ENCODE data around the gene SPACA7. TPM values are rescaled to one million over a fixed set of nuclear protein-coding genes. Genes with fewer than 3 reads are reported as not detected.

SPACA7 gene
- total and polyA plus RNA-seq, 7 donors, result not detected

GRCh38 chr13:112455476-112456059, 79.4 kb downstream of the SPACA7 start:
- no peak overlapping the region for H3K4me3 ChIP-seq
- intact Hi-C loops (cut with DNase I), result no loop called here
- DNase-seq (no peak), ATAC-seq (no peak)
- H3K27ac ChIP-seq, result no peak overlapping the region
- H3K36me3 ChIP-seq (ENCODE audit: insufficient read depth in 1 of 2, low read depth in 1 of 2), result no peaks in the 10 kb centered on the region
- peaks cover 6% of the 10 kb centered on the region for H3K9me3 ChIP-seq
- no peaks in the 10 kb centered on the region for H3K27me3 ChIP-seq (ENCODE audit: insufficient read depth in 3 of 3, low read length in 2 of 3)
- TF ChIP-seq CTCF (IDR thresholded peaks at IDR 0.05), result no peak
- WGBS, 3 donors, result 65 to 75% (median 65%) methylated on average over 17 of the region's 17 CpGs
- H3K4me1 ChIP-seq, result no peaks in the 10 kb centered on the region

GRCh38 chr13:112456138-112457056, 80.2 kb downstream of the SPACA7 start:
- H3K4me1 ChIP-seq, result no peaks in the 10 kb centered on the region

GRCh38 chr13:112457081-112457480, 80.9 kb downstream of the SPACA7 start:
- intact Hi-C loops (cut with DNase I), result no loop called here
- WGBS, 3 donors, result 89 to 91% (median 91%) methylated on average over 9 of the region's 9 CpGs

More at GRCh38 chr13:112456138-112457056, 80.2 kb downstream of the SPACA7 start:
- WGBS, 3 donors, result 77 to 83% (median 81%) methylated on average over 22 of the region's 22 CpGs
- ATAC-seq, result no peak
- no peaks in the 10 kb centered on the region for H3K27me3 ChIP-seq (ENCODE audit: insufficient read depth in 3 of 3, low read length in 2 of 3)
- peaks cover 6% of the 10 kb centered on the region for H3K9me3 ChIP-seq
- intact Hi-C loops (cut with DNase I), result no loop called here
- no peaks in the 10 kb centered on the region for H3K36me3 ChIP-seq (ENCODE audit: insufficient read depth in 1 of 2, low read depth in 1 of 2)
- no peak for TF ChIP-seq CTCF (IDR thresholded peaks at IDR 0.05)
- H3K4me3 ChIP-seq, result no peak overlapping the region
- no peak for DNase-seq
- no peak overlapping the region for H3K27ac ChIP-seq

GRCh38 chr13:112457485-112457884, 81.3 kb downstream of the SPACA7 start:
- no peak for TF ChIP-seq CTCF (IDR thresholded peaks at IDR 0.05)
- H3K27me3 ChIP-seq (ENCODE audit: insufficient read depth in 3 of 3, low read length in 2 of 3), result no peaks in the 10 kb centered on the region
- H3K4me3 ChIP-seq, result no peak overlapping the region
- intact Hi-C loops (cut with DNase I), result no loop called here
- no peak for DNase-seq
- no peaks in the 10 kb centered on the region for H3K4me1 ChIP-seq
- H3K9me3 ChIP-seq, result peaks cover 6% of the 10 kb centered on the region
- no peaks in the 10 kb centered on the region for H3K36me3 ChIP-seq (ENCODE audit: insufficient read depth in 1 of 2, low read depth in 1 of 2)
- no peak for ATAC-seq
- H3K27ac ChIP-seq, result no peak overlapping the region
- 80 to 85% (median 83%) methylated on average over 13 of the region's 13 CpGs for WGBS, 3 donors

More at GRCh38 chr13:112457081-112457480, 80.9 kb downstream of the SPACA7 start:
- no peak for ATAC-seq
- H3K36me3 ChIP-seq (ENCODE audit: insufficient read depth in 1 of 2, low read depth in 1 of 2), result no peaks in the 10 kb centered on the region
- no peak overlapping the region for H3K4me3 ChIP-seq
- H3K27ac ChIP-seq, result no peak overlapping the region
- no peak for DNase-seq
- peaks cover 6% of the 10 kb centered on the region for H3K9me3 ChIP-seq
- H3K4me1 ChIP-seq, result no peaks in the 10 kb centered on the region
- no peak for TF ChIP-seq CTCF (IDR thresholded peaks at IDR 0.05)
- H3K27me3 ChIP-seq (ENCODE audit: insufficient read depth in 3 of 3, low read length in 2 of 3), result no peaks in the 10 kb centered on the region

Measured in psoas muscle (tissue), 8 donors.